GM12864 (cell line): ENCODE measurements around the gene KIF5B.
"Not testable (repeated sequence)": the region's sequence is repeated elsewhere in the genome, so short reads cannot be mapped to it uniquely, and the experiment has no call there.

Source experiments
- DNase-seq: peaks from one replicate; pipeline ENCODE4 v3.0.0-alpha.2; 2011; ENCODE audit warnings: low read depth
- H3K4me3 ChIP-seq: 2 replicates; pipeline ENCODE4 v1.5.1; 2011; ENCODE audit warnings: mild to moderate bottlenecking, low read depth, low read length, control low read depth
- CTCF ChIP-seq: IDR thresholded peaks from 2 replicates; pipeline ENCODE4 v1.5.1; 2011; ENCODE audit warnings: low read depth, mild to moderate bottlenecking, moderate library complexity, low read length, control low read depth, inconsistent platforms; ENCODE audit errors: missing control alignments

KIF5B gene

GRCh38 chr10:32060347-32060746 is 4.1 kb upstream of the KIF5B start:
- TF ChIP-seq CTCF, result no peak
- H3K4me3 ChIP-seq, result no peak overlapping the region
- no peak for DNase-seq

GRCh38 chr10:32059472-32059871 is 3.2 kb upstream of the KIF5B start:
- no peak for DNase-seq
- no peak overlapping the region for H3K4me3 ChIP-seq
- TF ChIP-seq CTCF, result no peak

- DNase-seq, result no peak
- H3K4me3 ChIP-seq, result peak overlapping the region; percentile 72
- no peak for TF ChIP-seq CTCF
Measured at GRCh38 chr10:32057036-32057372, 779 bp upstream of the KIF5B start.

GRCh38 chr10:32055478-32056135 is 618 bp downstream of the KIF5B start:
- H3K4me3 ChIP-seq, result peak overlapping the region; percentile 72
- TF ChIP-seq CTCF, result no peak
- DNase-seq, result peak; percentile 21

GRCh38 chr10:32054094-32054493 is 2.1 kb downstream of the KIF5B start:
- no peak for TF ChIP-seq CTCF
- DNase-seq, result no peak
- H3K4me3 ChIP-seq, result peak overlapping the region; percentile 72

GRCh38 chr10:32053392-32053791 is 2.8 kb downstream of the KIF5B start:
- not testable (repeated sequence) for DNase-seq, H3K4me3 ChIP-seq

- DNase-seq, result no peak
- TF ChIP-seq CTCF, result no peak
- no peak overlapping the region; the same call in 1 of the 2 replicates for H3K4me3 ChIP-seq
Measured at GRCh38 chr10:32051926-32052325, 4.3 kb downstream of the KIF5B start.

GRCh38 chr10:32050177-32050576 is 6.0 kb downstream of the KIF5B start:
- no peak for TF ChIP-seq CTCF
- DNase-seq, result no peak
- H3K4me3 ChIP-seq, result no peak overlapping the region
